Gastrocnemius medialis (tissue), 4 donors: ENCODE results near the gene LYST. TPM values are rescaled to one million over a fixed set of nuclear protein-coding genes. Genes with fewer than 3 reads are reported as not detected.

Experiments
- ATAC-seq, 2 donors: fragments of 150-250 bp; one replicate each; pipeline ENCODE4 v1.9.1; 2016
- DNase-seq, 2 donors: peaks; one replicate each; pipeline ENCODE4 v3.0.0-alpha.2; 2019
- H3K27ac ChIP-seq, 4 donors: fragments of 200-600 bp; sonication (generic); 1 replicate in 1 of 4; 2 replicates in 3 of 4; pipeline ENCODE4 v1.5.1; 2016 to 2018; ENCODE audit warnings: mild to moderate bottlenecking in 2 of 4, moderate library complexity in 1 of 4
- H3K27me3 ChIP-seq, 3 donors: fragments of 200-600 bp; sonication (generic) in 2 of 3; 1 replicate in 1 of 3; 2 replicates in 2 of 3; pipeline versions ENCODE4 v1.5.1 to v1.6.0; 2016 to 2019; ENCODE audit warnings: mild to moderate bottlenecking in 1 of 3, moderate library complexity in 1 of 3
- H3K36me3 ChIP-seq, 2 donors: fragments of 200-600 bp; sonication (generic) in 1 of 2; one replicate each; pipeline ENCODE4 v1.5.1; 2017 to 2018
- H3K4me1 ChIP-seq, 2 donors: fragments of 200-600 bp; sonication (generic) in 1 of 2; one replicate each; pipeline ENCODE4 v1.5.1; 2016 to 2017; ENCODE audit warnings: mild to moderate bottlenecking in 2 of 2
- H3K4me3 ChIP-seq, 4 donors: fragments of 200-600 bp; sonication (generic) in 3 of 4; 1 replicate in 1 of 4; 2 replicates in 3 of 4; pipeline ENCODE4 v1.5.1; 2016 to 2019; ENCODE audit warnings: mild to moderate bottlenecking in 2 of 4
- H3K9me3 ChIP-seq, 3 donors: fragments of 200-600 bp; sonication (generic) in 2 of 3; 1 replicate in 1 of 3; 2 replicates in 2 of 3; pipeline ENCODE4 v1.5.1; 2016 to 2019
- CTCF ChIP-seq, 5 experiments: fragments of 450-650 bp in 3 of 5; fragments of 200-600 bp in 2 of 5; sonication (generic) in 2 of 5; IDR thresholded peaks in 4 of 5; conservative IDR thresholded peaks in 1 of 5; 1 replicate in 4 of 5; 2 replicates in 1 of 5; pipeline ENCODE4 v1.5.1; 2016 to 2019; ENCODE audit warnings: antibody characterized with exemption in 5 of 5, mild to moderate bottlenecking in 3 of 5, moderate library complexity in 3 of 5
- POLR2A ChIP-seq, 2 donors: fragments of 450-650 bp; IDR thresholded peaks; one replicate each; pipeline ENCODE4 v1.6.1; 2017; ENCODE audit warnings: antibody characterized with exemption in 2 of 2, mild to moderate bottlenecking in 2 of 2, moderate library complexity in 2 of 2
- in situ Hi-C, 4 donors: fragments of 200-750 bp; cut with MboI; loops; one replicate each; pipeline versions ENCODE4 v1.15.0 to v1.8.0; 2017; ENCODE audit warnings: low sequenced_read_pairs in 4 of 4
- intact Hi-C: fragments of 100-400 bp; cut with DNase I; formaldehyde crosslinking; loops from one replicate; pipeline ENCODE4 v1.15.1; 2023; ENCODE audit warnings: low total_unique reads
- microRNA counts, 2 donors: library from miRNA; unstranded; fragments of <30 nt; microRNA quantifications; one replicate each; lab custom pipeline; 2016
- microRNA-seq, 2 donors: library from miRNA; unstranded; fragments of <30 nt; microRNA quantifications; one replicate each; pipeline ENCODE4, GENCODE V29; 2016; ENCODE audit warnings: borderline replicate concordance in 2 of 2
- total RNA-seq, 4 donors: library from RNA; depleted of rRNA; stranded (reverse); fragments of >200 nt; gene quantifications; one replicate each; pipeline versions ENCODE4 v1.1.0 to v1.2.3, GENCODE V29; 2016

Gene LYST
- total RNA-seq, 4 donors from 2014 or later = 6.6 to 21.9 (median 10.7) TPM

GRCh38 chr1:235613602-235614001 is 253.1 kb downstream of the LYST start:
- TF ChIP-seq POLR2A (IDR thresholded peaks at IDR 0.05) (no peak), CTCF (IDR thresholded peaks at IDR 0.05 in 4 of 5, conservative IDR thresholded peaks at IDR 0.05 in 1 of 5) (no peak)
- intact Hi-C loops = no loop called here
- H3K27ac ChIP-seq = no peak overlapping the region
- H3K4me1 ChIP-seq = no peaks in the 10 kb centered on the region
- ATAC-seq (no peak), DNase-seq (no peak)
- no peaks in the 10 kb centered on the region for H3K27me3 ChIP-seq
- H3K4me3 ChIP-seq = no peak overlapping the region
- H3K9me3 ChIP-seq = no peaks in the 10 kb centered on the region
- in situ Hi-C loops = no loop called here
- no peaks in the 10 kb centered on the region for H3K36me3 ChIP-seq

- Histone ChIP-seq H3K27ac (no peak overlapping the region), H3K4me1 (no peaks in the 10 kb centered on the region), H3K9me3 (no peaks in the 10 kb centered on the region), H3K4me3 (no peak overlapping the region), H3K27me3 (no peaks in the 10 kb centered on the region), H3K36me3 (no peaks in the 10 kb centered on the region)
- ATAC-seq (no peak), DNase-seq (no peak)
- no peak for TF ChIP-seq POLR2A (IDR thresholded peaks at IDR 0.05)
- TF ChIP-seq CTCF (IDR thresholded peaks at IDR 0.05 in 4 of 5, conservative IDR thresholded peaks at IDR 0.05 in 1 of 5) = no peak
- in situ Hi-C loops (no loop called here), intact Hi-C loops (no loop called here)
Observed at GRCh38 chr1:235612761-235613160, 253.9 kb downstream of the LYST start.

MicroRNAs encoded within 50 kb of the gene (microRNA counts, 767-probe panel; counts per million panel counts)
- 356 to 448 counts per million in 2 donors for microRNA hsa-miR-1537 (lab: Ali Mortazavi, UCI)

Small RNA genes lying within 50 kb of the gene (microRNA-seq; reads per million reads assigned to microRNA genes)
- gene MIR1537 = 0 reads per million in 2 donors

Other genes with a start within 250 kb of the LYST start
- gene GNG4, start 217.1 kb downstream of the LYST start, total RNA-seq = not detected
- 10 to 100 TPM; 33.7 to 79.0 (median 51.7) TPM for gene NID1, start 198.2 kb upstream of the LYST start, total RNA-seq